ENCODE data around the gene IGF1R.

GRCh38 chr15:98878862-98879261, 230.5 kb downstream of the IGF1R start:
- TF ChIP-seq CTCF (IDR thresholded peaks at IDR 0.05; ENCODE audit: borderline replicate concordance, extremely low read depth, low read length, poor library complexity, severe bottlenecking) (no peak), EZH2 (IDR thresholded peaks at IDR 0.05; ENCODE audit: borderline replicate concordance, low read depth, low read length, severe bottlenecking) (no peak)

Data from DND-41 (cell line).